Neuronal stem cell (in vitro differentiated cells): ENCODE data around the gene YBX1.
A peak's percentile ranks its signal among the peaks of the same experiment; 100 is the strongest.

Source experiments
- DNase-seq: peaks from one replicate; pipeline ENCODE4 v3.0.0-alpha.2; 2013; ENCODE audit warnings: low spot score
- H2AFZ ChIP-seq: one replicate; pipeline ENCODE4 v1.6.1; 2013; ENCODE audit warnings: mild to moderate bottlenecking, low read length, inconsistent platforms
- H2AK5ac ChIP-seq: 2 replicates; pipeline ENCODE4 v1.6.1; 2013; ENCODE audit warnings: low read depth, mild to moderate bottlenecking, inconsistent platforms, low read length, moderate library complexity, mixed read lengths
- H2BK120ac ChIP-seq: 2 replicates; pipeline ENCODE4 v1.6.1; 2013; ENCODE audit warnings: low read depth, mild to moderate bottlenecking, inconsistent platforms, low read length, moderate library complexity, mixed read lengths
- H2BK12ac ChIP-seq: one replicate; pipeline ENCODE4 v1.6.1; 2013; ENCODE audit warnings: low read length, inconsistent platforms
- H2BK15ac ChIP-seq: 2 replicates; pipeline ENCODE4 v1.6.1; 2013; ENCODE audit warnings: mild to moderate bottlenecking, low read length, inconsistent platforms, mixed read lengths
- H2BK5ac ChIP-seq: one replicate; pipeline ENCODE4 v1.6.1; 2013; ENCODE audit warnings: inconsistent platforms, mild to moderate bottlenecking, low read length, moderate library complexity
- H3K14ac ChIP-seq: one replicate; pipeline ENCODE4 v1.6.1; 2013; ENCODE audit warnings: low read length, inconsistent platforms
- H3K18ac ChIP-seq: 2 replicates; pipeline ENCODE4 v1.6.1; 2013; ENCODE audit warnings: low read length, inconsistent platforms
- H3K23ac ChIP-seq: 2 replicates; pipeline ENCODE4 v1.6.1; 2013; ENCODE audit warnings: low read depth, mild to moderate bottlenecking, mixed read lengths, low read length, inconsistent platforms; ENCODE audit not compliant: poor library complexity
- H3K27ac ChIP-seq: replicated peaks from 3 replicates; pipeline ENCODE4 v1.5.1; 2013; ENCODE audit warnings: low read length, inconsistent platforms
- H3K27me3 ChIP-seq, 3 experiments: 2 replicates each; pipeline ENCODE4 v1.6.1; 2013; ENCODE audit warnings: low read length in 3 of 3, mild to moderate bottlenecking in 2 of 3, inconsistent platforms in 1 of 3, low read depth in 1 of 3, mixed read lengths in 1 of 3, moderate library complexity in 1 of 3; ENCODE audit not compliant: control insufficient read depth in 3 of 3, insufficient read depth in 3 of 3
- H3K36me3 ChIP-seq, 2 donors: replicated peaks in 1 of 2; 2 replicates each; pipeline ENCODE4 v1.6.1; 2013; ENCODE audit warnings: low read length in 2 of 2; ENCODE audit not compliant: control insufficient read depth in 2 of 2, insufficient read depth in 2 of 2
- H3K4ac ChIP-seq: 2 replicates; pipeline ENCODE4 v1.6.1; 2013; ENCODE audit warnings: inconsistent platforms, mild to moderate bottlenecking, low read length, moderate library complexity
- H3K4me1 ChIP-seq, 2 donors: 1 replicate in 1 of 2; 2 replicates in 1 of 2; pipeline ENCODE4 v1.6.1; 2013; ENCODE audit warnings: low read length in 2 of 2, low read depth in 1 of 2; ENCODE audit not compliant: control insufficient read depth in 2 of 2, insufficient read depth in 1 of 2
- H3K4me2 ChIP-seq: one replicate; pipeline ENCODE4 v1.6.1; 2013; ENCODE audit warnings: mild to moderate bottlenecking, low read length, inconsistent platforms; ENCODE audit not compliant: insufficient read depth, poor library complexity, severe bottlenecking
- H3K4me3 ChIP-seq, 2 donors: 2 replicates each; pipeline ENCODE4 v1.5.1; 2013; ENCODE audit warnings: low read length in 2 of 2, mild to moderate bottlenecking in 2 of 2, inconsistent platforms in 1 of 2, moderate library complexity in 1 of 2
- H3K79me1 ChIP-seq: one replicate; pipeline ENCODE4 v1.6.1; 2013; ENCODE audit warnings: low read depth, mild to moderate bottlenecking, inconsistent platforms, low read length, moderate library complexity
- H3K9ac ChIP-seq: one replicate; pipeline ENCODE4 v1.6.1; 2013; ENCODE audit warnings: mild to moderate bottlenecking, low read depth, low read length, inconsistent platforms; ENCODE audit not compliant: poor library complexity
- H3K9me3 ChIP-seq, 2 donors: replicated peaks in 1 of 2; 2 replicates each; pipeline versions ENCODE3 to v1.6.1; 2013; ENCODE audit warnings: low read length in 2 of 2, mild to moderate bottlenecking in 2 of 2, inconsistent platforms in 1 of 2, low read depth in 1 of 2, mixed read lengths in 1 of 2, moderate library complexity in 1 of 2; ENCODE audit not compliant: control insufficient read depth in 2 of 2, insufficient read depth in 1 of 2
- H4K8ac ChIP-seq: one replicate; pipeline ENCODE4 v1.6.1; 2013; ENCODE audit warnings: low read depth, mild to moderate bottlenecking, inconsistent platforms, low read length, moderate library complexity
- H4K91ac ChIP-seq: one replicate; pipeline ENCODE4 v1.6.1; 2013; ENCODE audit warnings: low read length, low read depth, mild to moderate bottlenecking, inconsistent platforms; ENCODE audit not compliant: poor library complexity
- WGBS, 2 donors: extraction: QIAGEN DNeasy Blood & Tissue Kit; methylation state at CpG; one replicate each; pipeline ENCODE4 v1.1.7; 2013; ENCODE audit warnings: missing lambda C conversion rate in 2 of 2, mixed read lengths in 1 of 2; ENCODE audit not compliant: insufficient read length in 2 of 2, insufficient replicate concordance in 1 of 2; ENCODE audit errors: extremely low coverage in 2 of 2; 5-methylcytosine and 5-hydroxymethylcytosine counted together

The YBX1 gene

GRCh38 chr1:42740851-42741580 lies 58.8 kb downstream of the YBX1 start:
- Histone ChIP-seq H2AK5ac (peak overlapping the region; percentile 42), H3K9me3 (no peaks in the 10 kb centered on the region), H3K27ac (no peak overlapping the region), H3K36me3 (peaks cover 8 to 9% of the 10 kb centered on the region in 2 donors), H3K79me1 (no peaks in the 10 kb centered on the region), H3K23ac (peak overlapping the region; percentile 57), H3K4ac (peak overlapping the region; percentile 32), H3K4me1 (peaks cover 15 to 20% of the 10 kb centered on the region in 2 donors), H4K91ac (no peak overlapping the region), H3K4me2 (no peak overlapping the region), H3K14ac (no peak overlapping the region), H2BK12ac (peak overlapping the region; percentile 69), H3K4me3 (no peak overlapping the region), H3K9ac (no peak overlapping the region), H4K8ac (no peak overlapping the region), H3K18ac (peak overlapping the region; percentile 87), H3K27me3 (no peaks in the 10 kb centered on the region), H2BK120ac (peak overlapping the region; percentile 33), H2BK15ac (peak overlapping the region; percentile 69), H2AFZ (peak overlapping the region; percentile 79), H2BK5ac (no peak overlapping the region)
- no peak for DNase-seq
- no CpG with 5 or more reads among the region's 19 CpGs for WGBS, 2 donors

GRCh38 chr1:42741706-42742105 lies 59.5 kb downstream of the YBX1 start:
- H2BK12ac ChIP-seq: no peak overlapping the region
- peak overlapping the region; percentile 32 for H3K4ac ChIP-seq
- no peak for DNase-seq
- H2AFZ ChIP-seq: peak overlapping the region; percentile 79
- H2BK5ac ChIP-seq: no peak overlapping the region
- no peaks in the 10 kb centered on the region for H3K27me3 ChIP-seq
- WGBS, 2 donors: no CpG with 5 or more reads among the region's 4 CpGs
- H3K18ac ChIP-seq: no peak overlapping the region
- H3K4me3 ChIP-seq: no peak overlapping the region
- no peak overlapping the region for H4K91ac ChIP-seq
- no peak overlapping the region for H3K27ac ChIP-seq
- no peak overlapping the region for H3K14ac ChIP-seq
- H3K9ac ChIP-seq: no peak overlapping the region
- no peak overlapping the region for H3K4me2 ChIP-seq
- H2BK120ac ChIP-seq: no peak overlapping the region
- no peak overlapping the region for H4K8ac ChIP-seq
- no peak overlapping the region for H3K23ac ChIP-seq
- H3K79me1 ChIP-seq: no peaks in the 10 kb centered on the region
- peaks cover 14 to 16% of the 10 kb centered on the region in 2 donors for H3K36me3 ChIP-seq
- H2BK15ac ChIP-seq: no peak overlapping the region
- peaks cover 15 to 20% of the 10 kb centered on the region in 2 donors for H3K4me1 ChIP-seq
- peak overlapping the region; percentile 42 for H2AK5ac ChIP-seq
- no peaks in the 10 kb centered on the region for H3K9me3 ChIP-seq

- peaks cover 17 to 21% of the 10 kb centered on the region in 2 donors for H3K36me3 ChIP-seq
- H2BK15ac ChIP-seq: no peak overlapping the region
- H3K4me1 ChIP-seq: peaks cover 15 to 20% of the 10 kb centered on the region in 2 donors
- no peaks in the 10 kb centered on the region for H3K27me3 ChIP-seq
- no peak overlapping the region for H2BK120ac ChIP-seq
- H4K91ac ChIP-seq: no peak overlapping the region
- no peaks in the 10 kb centered on the region for H3K9me3 ChIP-seq
- no peak overlapping the region for H3K9ac ChIP-seq
- DNase-seq: no peak
- H3K4me3 ChIP-seq: no peak overlapping the region
- peak overlapping the region; percentile 42 for H2AK5ac ChIP-seq
- no peak overlapping the region for H2BK5ac ChIP-seq
- no peak overlapping the region for H3K27ac ChIP-seq
- no peak overlapping the region for H3K14ac ChIP-seq
- WGBS, 2 donors: no CpG with 5 or more reads among the region's 8 CpGs
- no peaks in the 10 kb centered on the region for H3K79me1 ChIP-seq
- no peak overlapping the region for H4K8ac ChIP-seq
- H3K4me2 ChIP-seq: no peak overlapping the region
- no peak overlapping the region for H2AFZ ChIP-seq
- H2BK12ac ChIP-seq: no peak overlapping the region
- no peak overlapping the region for H3K23ac ChIP-seq
- no peak overlapping the region for H3K18ac ChIP-seq
- H3K4ac ChIP-seq: no peak overlapping the region
These were observed 59.9 kb downstream of the YBX1 start for GRCh38 chr1:42742141-42742540.

- Histone ChIP-seq H2AFZ (no peak overlapping the region), H3K4ac (no peak overlapping the region), H4K8ac (no peak overlapping the region), H3K14ac (no peak overlapping the region), H3K4me1 (peaks cover 15 to 20% of the 10 kb centered on the region in 2 donors), H2BK12ac (no peak overlapping the region), H2BK5ac (no peak overlapping the region), H3K9me3 (no peaks in the 10 kb centered on the region), H3K23ac (no peak overlapping the region), H3K9ac (no peak overlapping the region), H3K27ac (no peak overlapping the region), H3K4me2 (no peak overlapping the region), H3K79me1 (no peaks in the 10 kb centered on the region), H2BK120ac (no peak overlapping the region), H2BK15ac (no peak overlapping the region), H3K4me3 (no peak overlapping the region), H3K36me3 (peaks cover 21 to 27% of the 10 kb centered on the region in 2 donors), H4K91ac (no peak overlapping the region), H3K18ac (no peak overlapping the region), H3K27me3 (no peaks in the 10 kb centered on the region), H2AK5ac (no peak overlapping the region)
- no CpG with 5 or more reads among the region's 9 CpGs for WGBS, 2 donors
- DNase-seq: no peak
These were observed 60.5 kb downstream of the YBX1 start for GRCh38 chr1:42742617-42743316.
